ENCODE results near the gene SPINK1.

SPINK1 gene

GRCh38 chr5:147857302-147858129 is 26.0 kb upstream of the SPINK1 start:
- TF ChIP-seq CSDC2 (CRISPR knock-in tag; IDR thresholded peaks at IDR 0.05), result no peak
- no peak for TF ChIP-seq ESRRG (CRISPR knock-in tag; IDR thresholded peaks at IDR 0.05)
- no peak for TF ChIP-seq TCF4 (CRISPR knock-in tag; IDR thresholded peaks at IDR 0.05; ENCODE audit: borderline replicate concordance)
- TF ChIP-seq CSRNP3 (CRISPR knock-in tag; IDR thresholded peaks at IDR 0.05), result no peak
- no peak for TF ChIP-seq RARB (CRISPR knock-in tag; IDR thresholded peaks at IDR 0.05)
- no peak for TF ChIP-seq PPARA (CRISPR knock-in tag; IDR thresholded peaks at IDR 0.05; ENCODE audit: borderline replicate concordance)
- TF ChIP-seq TOX (CRISPR knock-in tag; IDR thresholded peaks at IDR 0.05; ENCODE audit: borderline replicate concordance), result no peak
- no peak for TF ChIP-seq BACH2 (CRISPR knock-in tag; IDR thresholded peaks at IDR 0.05; ENCODE audit: borderline replicate concordance)
- TF ChIP-seq GLIS3 (CRISPR knock-in tag; IDR thresholded peaks at IDR 0.05), result no peak
- no peak for TF ChIP-seq ZNF70 (CRISPR knock-in tag; IDR thresholded peaks at IDR 0.05)
- TF ChIP-seq ZNF8 (CRISPR knock-in tag; IDR thresholded peaks at IDR 0.05), result no peak
- no peak for TF ChIP-seq ZFP3 (CRISPR knock-in tag; IDR thresholded peaks at IDR 0.05)
- no peak for TF ChIP-seq ISL1 (CRISPR knock-in tag; IDR thresholded peaks at IDR 0.05)
- no peak for TF ChIP-seq POU6F1 (CRISPR knock-in tag; IDR thresholded peaks at IDR 0.05; ENCODE audit: borderline replicate concordance, low read depth)
- TF ChIP-seq PATZ1 (CRISPR knock-in tag; IDR thresholded peaks at IDR 0.05; ENCODE audit: borderline replicate concordance), result no peak
- no peak for TF ChIP-seq CREB5 (CRISPR knock-in tag; IDR thresholded peaks at IDR 0.05; ENCODE audit: low read depth)
- no peak for TF ChIP-seq SNAI2 (CRISPR knock-in tag; IDR thresholded peaks at IDR 0.05)
- TF ChIP-seq OSR1 (CRISPR knock-in tag; IDR thresholded peaks at IDR 0.05), result no peak
- TF ChIP-seq ZNF565 (CRISPR knock-in tag; conservative IDR thresholded peaks at IDR 0.05; ENCODE audit: low read depth), result no peak
- ATAC-seq, result peak; percentile 92

- ATAC-seq, result no peak
- TF ChIP-seq GLIS3 (CRISPR knock-in tag; IDR thresholded peaks at IDR 0.05) (no peak), ESRRG (CRISPR knock-in tag; IDR thresholded peaks at IDR 0.05) (no peak), ISL1 (CRISPR knock-in tag; IDR thresholded peaks at IDR 0.05) (no peak), TSHZ2 (CRISPR knock-in tag; IDR thresholded peaks at IDR 0.05) (no peak), ZNF565 (CRISPR knock-in tag; conservative IDR thresholded peaks at IDR 0.05; ENCODE audit: low read depth) (no peak), POU6F1 (CRISPR knock-in tag; IDR thresholded peaks at IDR 0.05; ENCODE audit: borderline replicate concordance, low read depth) (no peak)
Measured at GRCh38 chr5:147856801-147857200, 25.3 kb upstream of the SPINK1 start.

Data from SK-N-SH treated with all-trans-retinoic acid at 6 μM for 48 hours (cell line).